ENCODE measurements around the gene UBE2E2.

The UBE2E2 gene

DNA sequence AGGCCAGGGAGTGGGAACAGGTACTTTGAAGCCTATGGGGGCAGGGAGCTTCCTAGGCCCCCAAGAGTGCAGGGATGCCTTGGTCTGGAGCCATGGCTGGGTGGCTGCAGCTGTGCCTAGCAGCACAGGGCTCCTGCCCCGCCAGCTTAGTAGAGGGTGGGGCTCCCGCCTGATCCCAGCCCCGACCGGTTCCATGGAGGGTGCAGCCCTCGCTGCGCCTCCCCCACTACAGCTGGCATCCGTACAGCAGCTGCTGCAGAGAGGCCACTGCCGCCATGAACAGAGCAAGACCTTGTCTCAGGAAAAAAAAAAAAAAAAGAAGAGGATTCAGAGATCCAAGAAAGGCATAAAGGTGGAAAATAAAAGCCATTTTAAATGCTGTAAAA, 277.2 kb downstream of the UBE2E2 start:
- no peak for DNase-seq (ENCODE audit: low read depth)

DNA sequence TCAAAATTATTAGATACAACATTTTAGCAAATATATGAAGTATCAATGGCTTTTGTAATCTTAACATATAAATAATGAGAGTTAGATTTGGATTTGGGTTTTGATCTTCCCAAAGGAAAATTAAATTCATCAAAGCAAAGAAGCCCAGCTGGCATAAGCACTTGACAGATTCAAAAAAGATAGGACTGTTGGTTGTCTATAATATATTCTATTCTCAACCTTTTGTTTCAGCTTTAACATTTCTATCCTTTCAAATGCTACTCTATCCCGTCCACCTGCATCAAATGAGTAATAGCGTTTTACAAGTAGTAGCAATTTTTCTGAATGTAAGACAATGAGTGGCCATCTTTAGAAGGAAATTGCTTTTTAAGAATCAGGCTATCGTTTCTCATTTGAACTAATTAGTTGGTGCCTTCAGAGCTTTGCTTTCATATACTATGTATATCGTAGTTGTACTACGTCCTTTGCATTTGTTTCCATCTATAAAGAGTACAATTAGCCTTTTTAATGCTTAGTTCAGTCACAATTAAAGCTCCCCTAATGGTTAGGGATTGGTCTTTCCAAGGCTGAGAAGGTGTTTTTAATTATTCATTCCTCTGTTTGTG, 278.0 kb downstream of the UBE2E2 start:
- DNase-seq (ENCODE audit: low read depth), result no peak

DNA sequence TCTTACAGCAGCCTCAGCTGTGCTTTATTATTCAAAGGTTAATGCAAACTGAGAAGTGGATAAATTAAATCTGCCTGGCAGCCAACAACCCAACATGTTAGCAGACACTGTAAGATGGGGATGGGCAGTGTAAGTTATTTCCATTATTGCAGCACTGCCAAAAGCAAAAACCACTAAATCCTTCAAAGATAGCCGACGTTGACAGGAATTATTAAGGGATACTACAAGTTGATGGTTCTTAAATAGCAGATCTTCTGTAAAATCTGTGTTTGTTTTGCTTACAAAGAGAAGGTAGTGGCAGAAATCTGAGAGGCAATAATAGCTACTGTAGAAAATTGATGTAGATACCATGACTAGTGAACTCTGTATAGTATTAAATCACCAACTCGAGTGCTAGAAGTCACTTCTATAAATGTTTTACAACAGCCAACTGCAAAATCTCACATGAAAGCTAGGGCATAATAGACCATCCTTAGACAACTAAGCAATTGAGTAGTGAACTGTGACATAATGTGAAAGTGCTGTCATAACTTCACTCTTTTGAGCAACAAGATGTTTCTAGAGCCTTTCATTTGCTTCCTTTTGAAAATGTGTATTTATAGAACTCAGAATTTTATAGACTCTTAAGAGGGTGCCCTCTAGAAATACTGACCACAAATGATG, 278.6 kb downstream of the UBE2E2 start:
- no peak for DNase-seq (ENCODE audit: low read depth)

DNA sequence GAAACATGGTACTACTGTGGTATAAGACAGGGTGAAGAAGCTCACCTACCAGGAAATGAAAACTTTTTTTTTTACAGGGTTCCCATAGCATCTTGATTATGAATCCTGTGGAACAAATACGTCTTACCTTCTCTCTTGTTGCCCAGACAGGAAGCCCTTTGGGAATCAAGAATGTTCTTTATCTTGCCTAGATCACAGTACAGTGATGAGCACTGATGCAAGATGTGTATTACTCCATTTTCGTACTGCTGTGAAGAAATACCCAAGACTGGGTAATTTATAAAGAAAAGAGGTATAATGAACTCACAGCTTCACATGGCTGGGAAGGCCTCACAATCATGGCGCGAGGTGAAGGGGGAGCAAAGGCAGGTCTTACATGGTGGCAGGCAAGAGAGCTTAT, 281.3 kb downstream of the UBE2E2 start:
- DNase-seq (ENCODE audit: low read depth), result no peak

DNA sequence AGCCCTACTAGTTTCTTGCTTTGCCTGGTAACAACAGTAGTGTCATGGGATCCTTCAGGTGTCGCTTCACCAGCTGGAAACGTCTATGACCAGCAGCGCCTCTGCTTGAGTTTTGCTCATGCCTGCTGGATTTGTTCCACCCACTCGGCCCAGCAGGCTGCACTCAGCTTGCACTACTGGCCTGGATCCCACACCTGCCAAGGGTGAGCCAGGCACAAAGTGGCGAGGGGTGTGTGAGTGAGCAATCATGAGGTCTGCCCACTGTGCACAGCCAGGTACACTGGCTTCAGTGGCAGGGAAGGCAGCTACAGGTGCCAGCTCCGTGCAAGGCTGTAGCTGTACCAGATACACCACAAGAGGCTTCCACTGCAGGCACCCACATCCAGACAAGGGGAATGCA, 282.8 kb downstream of the UBE2E2 start:
- DNase-seq (ENCODE audit: low read depth), result no peak

DNA sequence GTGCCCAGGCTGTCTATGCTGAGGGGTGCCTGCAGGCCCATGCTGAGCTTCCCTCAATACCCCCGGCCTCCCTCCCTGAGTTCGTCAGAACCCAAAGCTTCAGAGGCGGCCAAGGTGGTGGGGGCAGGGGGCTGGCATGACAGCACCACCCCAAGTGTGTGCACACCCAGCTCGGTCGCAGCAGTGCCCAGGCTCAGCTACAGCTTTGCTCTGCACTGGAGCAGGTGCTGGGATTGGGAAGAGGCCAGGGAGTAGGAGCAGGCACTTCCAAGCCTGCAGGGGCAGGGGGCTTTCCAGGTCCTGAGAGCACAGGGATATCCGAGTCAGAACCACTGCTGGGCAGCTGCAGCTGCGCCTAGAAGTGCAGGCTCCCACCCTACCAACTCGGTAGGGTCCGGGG, 283.9 kb downstream of the UBE2E2 start:
- DNase-seq (ENCODE audit: low read depth), result no peak

DNA sequence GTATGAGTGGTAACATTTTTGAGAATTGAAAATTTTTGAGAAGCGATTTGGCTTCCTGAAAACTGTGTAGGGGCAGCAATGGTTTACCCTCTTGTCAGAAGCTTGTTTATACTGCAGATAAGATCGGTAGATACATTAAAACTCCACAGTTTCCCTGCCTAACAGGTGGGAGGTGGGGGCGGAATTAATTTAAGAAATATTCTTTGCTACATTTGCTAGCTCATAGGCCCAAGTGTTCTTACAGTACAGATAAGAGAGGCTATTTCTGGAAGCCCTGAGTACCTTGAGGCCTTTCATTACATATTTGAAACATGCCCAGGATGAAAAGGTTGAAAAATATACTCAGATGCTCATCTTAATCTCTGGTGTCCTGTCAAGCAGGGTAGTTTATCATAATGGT, 285.5 kb downstream of the UBE2E2 start:
- no peak for DNase-seq (ENCODE audit: low read depth)

DNA sequence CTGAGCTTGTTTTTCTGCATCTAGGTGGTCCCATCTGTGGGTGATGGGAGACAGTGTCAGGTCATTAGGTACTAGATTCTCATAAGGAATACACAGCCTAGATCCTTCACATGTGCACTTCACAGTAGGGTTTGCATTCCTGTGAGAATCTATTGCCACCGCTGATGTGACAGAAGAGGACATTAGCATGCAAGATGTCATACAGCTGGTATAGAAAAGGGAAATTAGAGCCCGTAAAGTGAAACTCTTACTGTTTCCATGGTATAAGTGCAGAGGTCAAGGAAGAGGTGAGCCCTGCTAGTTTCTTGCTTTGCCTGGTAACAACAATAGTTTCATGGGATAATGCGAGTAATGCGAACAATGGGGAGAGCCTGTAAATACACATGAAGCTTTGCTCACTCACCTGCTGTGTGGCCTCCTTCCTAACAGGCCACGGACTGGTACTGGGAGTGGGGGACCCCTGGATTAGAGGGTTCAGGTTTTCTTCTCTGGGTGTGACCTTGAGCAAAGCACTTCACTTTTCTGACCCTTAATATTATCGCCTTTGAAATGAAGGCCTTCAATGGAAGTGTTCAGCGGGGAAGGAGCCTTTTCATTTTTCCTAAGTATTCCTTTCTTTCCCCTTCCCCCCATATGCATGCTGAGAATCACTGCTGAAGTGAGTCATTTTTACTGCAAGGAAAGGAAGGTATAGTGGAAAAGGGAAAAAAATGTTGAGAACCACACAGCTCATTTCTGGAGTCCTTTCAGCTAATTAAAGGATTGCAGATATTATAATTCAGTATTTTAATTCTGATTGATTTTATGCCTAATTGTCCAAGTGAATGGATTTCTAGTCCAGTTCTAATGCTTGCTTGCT, 286.4 kb downstream of the UBE2E2 start:
- no peak for DNase-seq (ENCODE audit: low read depth)

DNA sequence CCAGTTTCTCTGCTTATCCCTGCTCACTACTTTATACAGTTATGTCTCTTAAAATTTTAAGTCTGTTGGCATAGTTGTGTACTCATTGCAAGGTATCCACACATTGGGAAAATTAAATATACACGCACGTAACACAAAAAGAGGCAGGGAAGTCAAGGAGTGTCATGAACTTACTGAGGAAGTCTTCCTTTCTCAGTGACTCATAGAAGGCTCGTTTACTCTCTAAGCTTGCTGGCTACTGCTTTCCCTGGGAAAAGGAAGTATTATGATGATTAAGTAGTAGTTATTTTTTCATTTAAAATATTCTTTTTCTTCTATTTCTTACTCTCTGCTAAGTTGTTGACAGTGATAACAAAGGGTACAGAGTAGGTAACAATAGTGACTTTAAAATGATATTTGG, 287.3 kb downstream of the UBE2E2 start:
- no peak for DNase-seq (ENCODE audit: low read depth)

DNA sequence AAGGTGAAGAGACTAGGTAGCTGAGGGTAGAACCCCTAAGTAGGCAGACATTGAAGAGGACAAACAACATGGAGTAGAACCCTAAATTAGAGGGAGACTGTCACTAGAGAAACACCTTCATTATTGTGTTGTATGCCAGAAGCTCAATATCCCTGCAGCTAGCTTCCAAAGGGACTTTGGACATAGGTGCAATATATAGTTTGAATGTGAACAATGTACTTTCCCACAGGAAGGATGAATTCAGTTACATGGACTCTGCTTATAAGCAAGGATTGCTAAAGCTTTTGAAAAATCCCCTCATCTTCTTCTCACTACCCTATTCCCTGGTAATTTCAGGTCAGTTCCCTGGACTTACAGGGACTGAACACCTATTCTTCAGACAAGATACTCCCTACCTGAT, 288.9 kb downstream of the UBE2E2 start:
- DNase-seq (ENCODE audit: low read depth), result no peak

DNA sequence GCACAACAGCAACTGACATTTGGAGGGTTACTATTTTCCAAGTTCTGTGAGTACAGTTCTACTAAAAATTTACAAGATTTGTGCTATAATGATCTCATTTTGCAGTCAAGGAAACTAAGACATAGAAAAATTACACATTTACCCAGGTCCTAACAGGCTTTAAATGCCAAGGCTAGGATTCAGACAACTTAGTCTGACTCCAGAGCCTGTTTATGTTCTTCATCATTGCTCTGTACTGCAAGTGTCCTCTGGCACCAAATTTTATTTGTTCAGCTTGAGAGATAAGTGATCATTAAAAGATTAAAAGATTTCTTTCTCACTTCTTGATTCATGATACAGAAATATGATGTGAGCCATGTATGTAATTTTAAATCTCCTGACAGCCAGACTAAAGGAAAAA, 290.8 kb downstream of the UBE2E2 start:
- DNase-seq (ENCODE audit: low read depth), result no peak

DNA sequence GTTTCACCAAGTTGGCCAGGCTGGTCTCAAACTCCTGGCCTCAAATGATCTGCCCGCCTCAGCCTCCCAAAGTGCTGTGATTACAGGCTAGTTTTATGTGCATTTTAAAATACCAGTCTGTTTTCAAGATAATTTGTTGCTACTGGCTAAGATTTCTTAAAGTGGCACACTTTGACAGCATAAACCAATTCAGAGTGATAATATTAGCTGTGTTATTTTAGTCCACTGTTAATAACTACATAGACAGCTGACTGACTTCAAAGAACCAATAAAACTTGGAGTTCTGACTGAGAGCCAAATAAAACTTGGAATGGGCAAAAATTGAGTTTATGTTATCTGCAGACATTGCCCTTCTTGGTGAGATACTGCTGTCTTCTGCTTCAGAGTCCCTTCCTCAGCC, 291.8 kb downstream of the UBE2E2 start:
- DNase-seq (ENCODE audit: low read depth), result no peak

DNA sequence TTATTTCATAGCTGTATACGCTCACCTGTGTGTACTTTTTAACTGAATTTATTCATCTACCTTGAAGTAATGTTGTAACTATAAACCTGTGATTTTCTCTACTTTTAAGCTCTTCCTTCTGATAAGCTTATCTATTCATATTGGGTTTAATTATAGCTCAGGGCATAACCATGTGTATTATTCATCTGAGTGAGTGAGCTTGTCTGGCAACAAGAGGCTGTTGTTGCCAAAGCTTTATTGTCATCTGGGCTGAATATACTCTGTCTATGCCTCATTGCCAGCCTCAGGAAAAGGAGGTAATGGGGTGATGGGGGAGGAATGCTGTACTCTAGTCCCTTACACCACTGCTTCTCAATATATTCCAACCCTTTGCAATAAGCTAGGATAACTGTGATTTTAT, 292.4 kb downstream of the UBE2E2 start:
- no peak for DNase-seq (ENCODE audit: low read depth)

DNA sequence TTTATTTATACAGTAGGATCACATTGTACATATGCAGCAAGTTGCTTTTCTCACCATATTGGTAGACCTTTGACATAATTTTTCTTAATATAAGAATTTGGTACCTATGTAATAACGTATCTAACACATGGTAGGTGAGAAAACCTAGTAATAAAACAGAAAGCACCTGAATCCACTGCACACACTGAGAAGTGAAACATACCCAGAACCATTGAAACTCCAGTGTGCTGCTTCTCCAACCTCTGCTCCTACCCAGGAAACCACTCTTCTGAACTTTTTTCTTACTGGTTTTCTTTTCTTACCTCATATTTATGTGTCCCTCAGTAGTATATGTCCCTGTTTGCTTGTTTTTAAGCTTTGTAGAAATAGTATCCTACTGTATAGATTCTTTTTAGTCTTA, 293.0 kb downstream of the UBE2E2 start:
- DNase-seq (ENCODE audit: low read depth), result no peak

DNA sequence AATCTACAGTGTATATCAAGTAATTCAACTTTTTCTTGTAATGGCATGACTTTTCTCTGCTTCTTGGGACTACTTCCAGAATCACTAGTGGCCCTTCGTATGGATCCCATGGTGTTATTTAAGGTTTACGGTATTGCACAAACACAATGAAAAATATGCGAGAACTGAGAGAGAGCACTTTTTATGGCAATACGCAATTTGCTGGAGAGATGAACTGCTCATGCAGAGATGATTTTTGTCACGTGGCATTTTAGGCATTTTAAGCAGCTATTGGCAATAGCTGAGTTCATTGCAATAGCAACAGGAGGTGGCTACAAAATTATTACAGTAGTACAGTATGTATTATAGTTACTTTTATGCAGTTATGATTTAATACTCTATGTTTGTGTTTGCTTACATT, 294.0 kb downstream of the UBE2E2 start:
- no peak for DNase-seq (ENCODE audit: low read depth)

DNA sequence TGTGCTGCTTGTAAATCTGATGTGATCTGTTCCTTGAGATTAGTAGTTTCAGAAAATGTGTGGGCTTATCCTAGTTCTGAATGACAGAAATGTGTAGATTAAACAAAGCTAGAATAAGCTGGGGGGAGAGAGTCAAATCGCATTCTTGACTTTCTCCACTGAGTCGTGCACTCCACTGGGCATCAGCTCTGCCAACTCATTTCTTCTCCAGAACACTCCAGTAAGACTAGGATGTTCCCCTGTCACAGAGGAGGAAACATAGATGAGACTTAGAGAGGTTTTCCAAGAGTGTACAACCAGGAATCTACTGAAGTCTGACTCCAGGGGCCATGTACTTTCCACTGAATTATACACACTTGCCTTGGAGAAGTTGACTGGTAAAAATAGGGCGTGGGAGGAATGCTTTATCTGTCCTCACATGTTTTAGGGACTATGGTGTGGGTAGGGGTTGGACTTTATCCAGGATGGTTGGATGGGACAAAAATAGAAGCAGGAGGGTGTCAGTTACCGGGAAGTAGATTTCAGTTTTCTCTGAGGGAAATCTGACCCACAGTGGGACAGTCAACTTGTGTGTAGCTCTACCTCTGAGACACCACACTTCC, 298.2 kb downstream of the UBE2E2 start:
- DNase-seq (ENCODE audit: low read depth), result no peak

DNA sequence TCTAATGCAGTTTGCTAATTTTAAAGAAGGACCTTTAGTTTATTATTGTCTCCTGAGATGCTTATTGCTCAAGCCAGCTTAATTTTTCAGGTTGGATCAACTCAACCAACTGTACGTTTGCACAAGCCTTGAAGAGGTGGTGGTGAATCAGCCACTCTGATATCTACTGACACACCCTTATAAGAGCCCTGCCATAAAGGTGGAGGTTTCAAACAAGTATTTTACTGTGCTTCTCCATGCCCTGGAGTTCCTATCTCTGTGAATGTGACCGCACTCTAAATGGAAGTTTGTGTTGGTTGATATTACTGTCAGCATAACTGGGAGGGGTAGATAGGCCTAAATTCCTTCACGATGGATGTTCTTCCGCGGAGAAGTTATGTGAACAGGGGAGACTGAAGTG, 305.3 kb downstream of the UBE2E2 start:
- DNase-seq (ENCODE audit: low read depth), result no peak

DNA sequence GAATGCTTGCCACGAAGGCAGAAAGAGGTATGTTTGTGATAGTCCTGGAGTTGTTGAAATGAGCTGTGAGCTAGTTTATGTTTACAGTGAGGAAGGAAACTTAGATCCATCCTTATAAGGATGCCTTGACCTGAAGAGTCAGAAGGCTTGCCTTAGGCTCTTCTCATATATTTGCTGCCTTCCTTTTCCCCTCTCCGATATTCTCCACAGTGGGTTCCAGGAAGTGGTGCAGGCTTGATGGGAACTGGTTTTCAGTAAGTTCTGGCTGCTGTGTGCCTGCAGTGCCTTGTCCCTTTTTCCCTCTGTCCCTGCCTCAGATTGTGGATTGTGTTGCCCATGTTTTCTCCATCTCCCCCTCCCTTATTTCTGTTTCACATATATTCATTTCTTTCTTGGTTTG, 315.3 kb downstream of the UBE2E2 start:
- no peak for DNase-seq (ENCODE audit: low read depth)

DNA sequence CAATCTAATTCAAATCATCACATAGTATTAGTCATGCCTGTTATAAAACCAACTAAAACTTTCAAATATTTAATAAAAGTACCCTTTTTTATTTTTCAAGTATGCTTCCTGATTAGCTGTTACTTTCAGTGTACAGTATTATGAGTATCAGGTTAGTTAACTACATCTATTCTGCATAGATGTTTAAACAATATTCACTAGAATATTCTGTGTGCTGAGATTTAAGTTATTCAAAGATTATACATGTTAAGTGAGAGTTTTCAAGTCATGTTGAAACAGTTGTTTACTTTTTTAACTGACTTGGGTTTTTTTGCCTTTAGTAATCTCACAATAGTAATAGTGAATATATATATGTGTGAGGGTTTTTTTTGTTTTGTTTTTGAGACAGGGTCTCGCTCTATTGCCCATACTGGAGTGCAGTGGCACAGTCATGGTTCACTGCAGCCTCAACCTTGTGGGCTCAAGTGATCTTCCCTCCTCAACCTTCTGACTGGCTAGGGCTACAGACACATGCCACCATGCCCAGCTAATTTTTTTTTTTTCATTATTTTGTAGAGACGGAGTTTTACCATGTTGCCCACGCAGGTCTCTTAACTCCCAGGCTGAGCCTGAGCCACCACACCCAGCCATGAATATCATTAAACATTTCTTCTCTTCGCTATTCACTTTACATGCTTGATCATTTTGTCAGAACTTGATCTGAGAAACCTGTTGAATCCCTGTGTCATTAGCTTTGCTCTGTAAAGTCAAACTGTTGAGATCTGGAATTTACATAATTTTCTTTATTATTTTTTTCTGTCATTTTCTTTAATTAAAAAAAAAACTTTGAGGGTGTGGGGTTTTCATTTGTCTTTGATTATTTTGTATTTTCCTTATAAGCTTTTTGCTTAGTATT, 316.4 kb downstream of the UBE2E2 start:
- DNase-seq (ENCODE audit: low read depth), result no peak

DNA sequence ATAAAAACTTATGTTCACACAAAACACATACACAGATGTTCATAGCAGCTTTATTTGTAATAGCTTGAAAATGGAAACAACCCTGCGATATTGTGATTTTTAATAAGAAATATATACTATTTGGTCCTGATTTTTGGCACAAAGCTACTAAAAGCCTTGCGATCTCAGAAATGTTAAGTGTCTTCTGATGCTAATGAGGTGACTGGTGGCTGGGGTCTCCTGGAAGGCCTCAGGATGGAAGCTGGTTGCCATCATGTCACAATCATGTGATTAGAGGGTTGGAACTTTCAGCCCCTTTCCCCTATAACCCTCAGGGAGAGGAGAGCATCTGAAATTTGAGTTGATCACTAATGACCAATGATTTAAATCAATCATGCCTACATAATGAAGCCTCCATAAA, 324.2 kb downstream of the UBE2E2 start:
- DNase-seq (ENCODE audit: low read depth), result no peak

DNA sequence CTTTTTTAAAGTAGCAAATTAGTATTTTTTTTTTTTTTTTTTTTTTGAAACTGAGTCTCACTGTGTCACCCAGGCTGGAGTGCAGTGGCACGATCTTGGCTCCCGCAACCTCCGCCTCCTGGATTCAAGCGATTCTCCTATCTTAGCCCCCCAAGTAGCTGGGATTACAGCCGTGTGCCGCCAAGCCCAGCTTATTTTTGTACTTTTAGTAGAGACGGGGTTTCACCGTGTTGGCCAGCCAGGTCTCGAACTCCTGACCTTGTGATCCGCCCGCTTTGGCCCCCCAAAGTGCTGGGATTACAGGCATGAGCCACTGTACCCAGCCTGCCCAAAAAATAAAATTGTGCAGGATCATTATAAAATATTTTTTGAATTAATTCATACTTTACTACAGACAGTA, 330.5 kb downstream of the UBE2E2 start:
- DNase-seq (ENCODE audit: low read depth), result no peak

DNA sequence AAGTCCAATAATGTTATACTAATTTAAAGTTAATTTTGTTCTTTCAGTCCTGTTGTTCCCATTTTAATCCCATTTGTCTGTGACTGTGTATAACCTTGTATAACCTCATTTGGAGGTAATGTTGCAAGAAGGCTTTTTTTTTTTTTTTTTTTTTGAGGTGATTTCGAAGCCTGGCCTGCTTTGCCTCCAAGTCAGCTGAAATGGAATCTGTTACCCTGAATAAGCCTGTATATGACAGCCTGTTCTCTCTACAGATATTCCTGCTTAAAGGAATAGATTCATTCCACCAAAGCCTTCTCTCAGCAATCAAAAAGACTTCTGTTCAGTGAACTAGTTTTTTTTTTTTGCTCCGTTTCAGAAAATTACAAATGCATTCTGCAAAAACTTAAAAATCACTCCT, 330.9 kb downstream of the UBE2E2 start:
- DNase-seq (ENCODE audit: low read depth), result no peak
